Tibial nerve (tissue), 4 donors: ENCODE measurements around the gene ZBTB8OS. TPM values are rescaled to one million over a fixed set of nuclear protein-coding genes. Genes with fewer than 3 reads are reported as not detected.
A peak's percentile ranks its signal among the peaks of the same experiment; 100 is the strongest.

Source experiments
- DNase-seq, 2 donors: peaks; one replicate each; pipeline ENCODE4 v3.0.0-alpha.2; 2019; ENCODE audit warnings: low spot score in 2 of 2
- H3K27ac ChIP-seq, 4 donors: fragments of 200-600 bp; sonication (generic) in 3 of 4; one replicate each; pipeline ENCODE4 v1.5.1; 2017 to 2019; ENCODE audit warnings: mild to moderate bottlenecking in 1 of 4
- H3K27me3 ChIP-seq, 2 donors: fragments of 200-600 bp; sonication (generic) in 1 of 2; one replicate each; pipeline versions ENCODE4 v1.5.1 to v1.6.0; 2017 to 2019
- H3K36me3 ChIP-seq, 3 donors: fragments of 200-600 bp; sonication (generic); one replicate each; pipeline ENCODE4 v1.5.1; 2018 to 2019
- H3K4me1 ChIP-seq, 4 donors: fragments of 200-600 bp; sonication (generic) in 3 of 4; one replicate each; pipeline ENCODE4 v1.5.1; 2017 to 2019
- H3K4me3 ChIP-seq, 4 donors: fragments of 200-600 bp; sonication (generic) in 3 of 4; one replicate each; pipeline ENCODE4 v1.5.1; 2017 to 2019; ENCODE audit warnings: mild to moderate bottlenecking in 1 of 4, moderate library complexity in 1 of 4
- H3K9me3 ChIP-seq, 4 donors: fragments of 200-600 bp; sonication (generic) in 3 of 4; one replicate each; pipeline ENCODE4 v1.5.1; 2017 to 2019
- CTCF ChIP-seq, 5 experiments: fragments of 200-600 bp in 3 of 5; fragments of 450-650 bp in 2 of 5; sonication (generic) in 3 of 5; IDR thresholded peaks; one replicate each; pipeline ENCODE4 v1.5.1; 2016 to 2019; ENCODE audit warnings: antibody characterized with exemption in 5 of 5, mild to moderate bottlenecking in 3 of 5, moderate library complexity in 2 of 5
- EP300 ChIP-seq, 2 donors: sonication (generic); formaldehyde crosslinking; IDR thresholded peaks; one replicate each; pipeline ENCODE4 v1.6.1; 2017; ENCODE audit warnings: antibody characterized with exemption in 2 of 2, mild to moderate bottlenecking in 1 of 2
- POLR2A ChIP-seq, 2 donors: fragments of 450-650 bp; IDR thresholded peaks; one replicate each; pipeline ENCODE4 v1.6.1; 2017; ENCODE audit warnings: antibody characterized with exemption in 2 of 2, mild to moderate bottlenecking in 2 of 2, moderate library complexity in 2 of 2
- WGBS, 2 donors: methylation state at CpG; one replicate each; pipeline ENCODE4 v1.1.5; 2018; 5-methylcytosine and 5-hydroxymethylcytosine counted together
- total RNA-seq, 4 donors: library from RNA; depleted of rRNA; stranded (reverse); fragments of >200 nt; gene quantifications; one replicate each; pipeline ENCODE4 v1.1.0, GENCODE V29; 2016

ZBTB8OS gene
- total RNA-seq, 4 donors from 2014 or later = 12.2 to 38.1 (median 23.8) TPM

DNA sequence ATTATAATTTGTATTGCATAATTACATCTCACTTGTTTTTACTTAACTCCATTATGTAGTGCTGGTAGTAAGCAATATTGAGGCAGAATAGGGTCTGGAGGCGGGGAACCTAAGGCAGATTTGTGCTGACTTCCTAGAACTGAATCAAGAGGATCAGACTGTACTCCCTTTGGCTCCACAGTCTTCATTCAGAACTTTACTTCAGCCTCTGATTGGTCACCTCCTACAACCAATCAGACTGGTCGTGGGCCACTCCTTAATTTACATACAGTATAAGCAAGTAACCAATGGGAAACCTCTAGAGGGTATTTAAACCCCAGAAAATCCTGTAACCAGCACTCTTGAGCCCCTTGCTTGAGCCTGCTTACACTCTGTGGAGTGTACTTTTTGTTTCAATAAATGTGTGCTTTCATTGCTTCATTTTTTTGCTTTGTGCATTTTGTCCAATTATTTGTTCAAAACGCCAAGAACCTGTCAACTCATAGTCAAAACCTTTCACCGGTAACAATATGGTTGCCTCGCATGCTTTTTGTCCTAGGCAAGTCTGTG lies 31.6 kb downstream of the ZBTB8OS start:
- no peak for DNase-seq
- H3K36me3 ChIP-seq = peaks cover 0 to 11% (median 0%) of the 10 kb centered on the region in 3 donors
- WGBS, 2 donors = 94 to 99% methylated on average over 5 of the region's 5 CpGs

GRCh38 chr1:32613472-32613871 lies 36.9 kb downstream of the ZBTB8OS start:
- no peak overlapping the region for H3K4me3 ChIP-seq
- no peak overlapping the region for H3K27ac ChIP-seq
- 81 to 86% methylated on average over 5 of the region's 5 CpGs for WGBS, 2 donors
- H3K27me3 ChIP-seq = no peaks in the 10 kb centered on the region
- TF ChIP-seq POLR2A (IDR thresholded peaks at IDR 0.05) = no peak
- no peak for TF ChIP-seq CTCF (IDR thresholded peaks at IDR 0.05)
- TF ChIP-seq EP300 (IDR thresholded peaks at IDR 0.05) = no peak
- peaks cover 0 to 15% (median 0%) of the 10 kb centered on the region in 4 donors for H3K4me1 ChIP-seq
- no peak for DNase-seq
- no peaks in the 10 kb centered on the region for H3K9me3 ChIP-seq
- H3K36me3 ChIP-seq = no peaks in the 10 kb centered on the region

More for the DNA sequence above, 31.6 kb downstream of the ZBTB8OS start:
- Histone ChIP-seq H3K4me3 (no peak overlapping the region), H3K4me1 (no peaks in the 10 kb centered on the region), H3K9me3 (no peaks in the 10 kb centered on the region), H3K27me3 (no peaks in the 10 kb centered on the region), H3K27ac (no peak overlapping the region)
- TF ChIP-seq CTCF (IDR thresholded peaks at IDR 0.05) = no peak
- no peak for TF ChIP-seq POLR2A (IDR thresholded peaks at IDR 0.05)
- no peak for TF ChIP-seq EP300 (IDR thresholded peaks at IDR 0.05)

GRCh38 chr1:32612189-32612881 lies 38.0 kb downstream of the ZBTB8OS start:
- Histone ChIP-seq H3K27ac (peak overlapping the region in 1 of 4 donors; percentile 15), H3K36me3 (no peaks in the 10 kb centered on the region), H3K4me3 (peak overlapping the region; percentile 8 to 52 (median 34)), H3K27me3 (no peaks in the 10 kb centered on the region), H3K4me1 (peaks cover 0 to 15% (median 0%) of the 10 kb centered on the region in 4 donors), H3K9me3 (no peaks in the 10 kb centered on the region)
- WGBS, 2 donors = 8 to 12% methylated on average over 24 to 35 of the region's 35 CpGs
- peak; percentile 49 to 63 for DNase-seq
- TF ChIP-seq POLR2A (IDR thresholded peaks at IDR 0.05) (no peak), CTCF (IDR thresholded peaks at IDR 0.05) (peak in 3 of 5 experiments; percentile 11 to 41 (median 39)), EP300 (IDR thresholded peaks at IDR 0.05) (no peak)

DNA sequence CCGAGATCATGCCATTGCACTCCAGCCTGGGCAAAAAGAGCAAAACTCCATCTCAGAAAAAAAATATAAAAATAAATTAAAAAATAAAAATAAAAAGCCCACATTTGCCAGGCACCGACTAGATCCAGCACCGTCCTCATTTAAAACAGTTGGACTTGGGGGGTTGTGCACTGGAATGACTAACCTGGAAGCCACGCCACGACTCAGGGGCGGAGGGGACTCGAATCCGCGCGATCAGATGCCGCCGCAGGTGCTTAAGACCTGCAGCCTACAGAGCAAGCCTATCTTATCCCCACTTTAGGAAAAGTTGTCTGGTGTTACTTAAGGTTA lies 38.5 kb downstream of the ZBTB8OS start:
- WGBS, 2 donors = 17 to 18% methylated on average over 12 of the region's 12 CpGs
- H3K27ac ChIP-seq = peak overlapping the region in 1 of 4 donors; percentile 15

More for the DNA sequence above, 38.5 kb downstream of the ZBTB8OS start:
- no peak for DNase-seq
- Histone ChIP-seq H3K27me3 (no peaks in the 10 kb centered on the region), H3K9me3 (no peaks in the 10 kb centered on the region), H3K4me1 (peaks cover 0 to 15% (median 0%) of the 10 kb centered on the region in 4 donors), H3K4me3 (peak overlapping the region; percentile 8 to 52 (median 34)), H3K36me3 (peaks cover 0 to 5% (median 0%) of the 10 kb centered on the region in 3 donors)
- TF ChIP-seq CTCF (IDR thresholded peaks at IDR 0.05) = peak in 1 of 5 experiments; percentile 18
- TF ChIP-seq EP300 (IDR thresholded peaks at IDR 0.05) = no peak
- no peak for TF ChIP-seq POLR2A (IDR thresholded peaks at IDR 0.05)
